ENCODE data around the gene COPRS.

DNA sequence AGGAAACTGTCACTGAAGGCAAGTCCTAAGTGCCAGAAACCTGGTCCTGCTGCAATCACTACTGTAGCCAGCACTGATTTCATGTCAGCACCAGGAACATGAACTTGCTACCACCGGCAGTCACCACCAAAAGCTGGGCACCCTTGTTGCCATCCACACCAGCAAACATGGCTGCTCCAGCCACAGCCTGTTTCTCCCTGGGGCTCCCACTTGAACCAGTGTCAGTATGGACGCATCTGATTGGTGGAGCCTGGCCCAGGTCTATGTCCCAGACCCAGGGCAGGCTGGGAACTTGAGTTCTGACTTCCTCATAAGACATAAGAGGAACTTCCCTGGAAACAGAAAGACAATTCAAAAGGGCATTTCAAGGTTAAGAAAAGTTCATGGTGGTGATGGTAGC, 56.5 kb downstream of the COPRS start:
- no peak for TF ChIP-seq POLR2A (IDR thresholded peaks at IDR 0.05)
- no peak for TF ChIP-seq POLR2AphosphoS5 (IDR thresholded peaks at IDR 0.05)
- no peak for TF ChIP-seq CTCF (IDR thresholded peaks at IDR 0.05)

All from suprapubic skin (tissue), 4 donors.